ENCODE data around the gene PYDC1.

PYDC1 gene

GRCh38 chr16:31206776-31207175 is 10.2 kb downstream of the PYDC1 start:
- H3K4me2 ChIP-seq (ENCODE audit: low read length): no peak overlapping the region
- peaks cover 30% of the 10 kb centered on the region for H3K4me1 ChIP-seq (ENCODE audit: low read length)
- no peaks in the 10 kb centered on the region for H3K27me3 ChIP-seq (ENCODE audit: low read depth, low read length)
- H2AFZ ChIP-seq (ENCODE audit: low read depth, low read length): no peak overlapping the region
- no peaks in the 10 kb centered on the region for H3K9me3 ChIP-seq (ENCODE audit: insufficient read depth, low read length)
- H3K36me3 ChIP-seq (replicated peaks; ENCODE audit: low read depth, low read length): no peaks in the 10 kb centered on the region
- H3K9ac ChIP-seq (ENCODE audit: low read length): no peak overlapping the region
- no peak overlapping the region for H3K4me3 ChIP-seq (ENCODE audit: low read length)
- TF ChIP-seq CTCF (IDR thresholded peaks at IDR 0.05; ENCODE audit: low read depth, low read length) (no peak), EZH2phosphoT487 (IDR thresholded peaks at IDR 0.05; ENCODE audit: low read depth) (no peak)
- H3K27ac ChIP-seq (ENCODE audit: low read length): no peak overlapping the region
- no peaks in the 10 kb centered on the region for H4K20me1 ChIP-seq (ENCODE audit: insufficient read depth, low read length)
- H3K79me2 ChIP-seq (ENCODE audit: low read length): no peaks in the 10 kb centered on the region

GRCh38 chr16:31204871-31205666 is 11.9 kb downstream of the PYDC1 start:
- H3K27ac ChIP-seq (ENCODE audit: low read length): no peak overlapping the region
- no peak overlapping the region for H3K4me3 ChIP-seq (ENCODE audit: low read length)
- H3K27me3 ChIP-seq (ENCODE audit: low read depth, low read length): no peaks in the 10 kb centered on the region
- no peak overlapping the region for H3K4me2 ChIP-seq (ENCODE audit: low read length)
- no peak overlapping the region for H2AFZ ChIP-seq (ENCODE audit: low read depth, low read length)
- no peaks in the 10 kb centered on the region for H3K36me3 ChIP-seq (replicated peaks; ENCODE audit: low read depth, low read length)
- H4K20me1 ChIP-seq (ENCODE audit: insufficient read depth, low read length): 0 out of 2 replicates have a peak, but pooled peaks cover 4% of the 10 kb centered on the region
- peaks cover 37% of the 10 kb centered on the region for H3K4me1 ChIP-seq (ENCODE audit: low read length)
- no peaks in the 10 kb centered on the region for H3K79me2 ChIP-seq (ENCODE audit: low read length)
- TF ChIP-seq CTCF (IDR thresholded peaks at IDR 0.05; ENCODE audit: low read depth, low read length) (no peak), EZH2phosphoT487 (IDR thresholded peaks at IDR 0.05; ENCODE audit: low read depth) (no peak)
- no peak overlapping the region for H3K9ac ChIP-seq (ENCODE audit: low read length)
- H3K9me3 ChIP-seq (ENCODE audit: insufficient read depth, low read length): no peaks in the 10 kb centered on the region

- peak within 1 kb of the TSS; percentile 94 for H3K4me3 ChIP-seq (ENCODE audit: low read length)
- peaks cover 32% of the 10 kb centered on the region for H3K4me1 ChIP-seq (ENCODE audit: low read length)
- peak within 1 kb of the TSS; percentile 98 for H3K4me2 ChIP-seq (ENCODE audit: low read length)
These were observed 14.2 kb downstream of the PYDC1 start, which contains the start of gene PYCARD for GRCh38 chr16:31202414-31203375. Gene PYCARD (minus strand): TSS chr16:31202760. CDS start chr16:31202690, 70 bp downstream.

More at GRCh38 chr16:31202414-31203375, 14.2 kb downstream of the PYDC1 start, which contains the start of gene PYCARD:
- peaks cover 6% of the 10 kb centered on the region for H3K36me3 ChIP-seq (replicated peaks; ENCODE audit: low read depth, low read length)
- H3K9me3 ChIP-seq (ENCODE audit: insufficient read depth, low read length): no peaks in the 10 kb centered on the region
- H3K27me3 ChIP-seq (ENCODE audit: low read depth, low read length): no peaks in the 10 kb centered on the region
- H3K79me2 ChIP-seq (ENCODE audit: low read length): no peaks in the 10 kb centered on the region
- peak within 1 kb of the TSS; percentile 62 for H3K27ac ChIP-seq (ENCODE audit: low read length)
- no peak for TF ChIP-seq CTCF (IDR thresholded peaks at IDR 0.05; ENCODE audit: low read depth, low read length)
- H3K9ac ChIP-seq (ENCODE audit: low read length): peak within 1 kb of the TSS; percentile 93
- peak within 1 kb of the TSS; percentile 76 for H2AFZ ChIP-seq (ENCODE audit: low read depth, low read length)
- H4K20me1 ChIP-seq (ENCODE audit: insufficient read depth, low read length): peaks cover 26% of the 10 kb centered on the region
